ENCODE measurements around the gene GPHN. TPM values are rescaled to one million over a fixed set of nuclear protein-coding genes. Genes with fewer than 3 reads are reported as not detected.

Gene GPHN
- total RNA-seq, 1 experiment from 2014 or later, result 18.1 TPM

DNA sequence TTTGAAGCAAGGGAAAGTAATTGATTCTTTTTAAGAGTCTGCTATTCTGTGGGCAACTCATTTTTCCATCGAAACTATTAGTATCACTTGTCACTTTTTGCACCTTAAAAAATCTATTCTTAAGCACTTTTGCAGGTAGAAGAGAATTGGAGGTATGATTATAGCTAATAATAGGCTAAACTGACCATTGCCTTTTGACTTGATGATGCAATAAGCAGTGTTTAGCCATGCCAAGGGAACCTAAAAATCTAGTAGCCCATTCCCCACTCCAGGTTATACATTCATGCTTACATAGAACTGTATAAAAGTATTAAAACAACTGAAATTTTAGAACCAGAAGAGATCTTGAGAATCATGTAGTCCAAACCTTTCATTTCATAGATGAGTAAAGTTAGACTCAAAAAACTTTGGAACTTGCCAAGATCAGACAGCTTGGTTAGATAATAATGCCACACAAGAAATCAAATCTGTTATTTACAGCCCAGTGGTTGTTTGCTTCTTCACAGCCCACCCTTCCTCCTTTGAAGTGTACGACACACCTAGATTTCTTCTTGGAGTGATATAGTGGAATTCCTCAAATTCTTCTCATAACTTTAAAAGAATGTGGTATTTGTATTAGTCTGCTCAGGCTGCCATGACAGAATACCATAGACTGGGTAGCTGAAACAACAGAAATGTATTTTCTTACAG, 659.6 kb downstream of the GPHN start:
- Mint-ChIP-seq H3K27ac (no peak overlapping the region), H3K4me3 (no peak overlapping the region), H3K9me3 (no peaks in the 10 kb centered on the region), H3K4me1 (0 out of 2 replicates have a peak, but pooled peaks cover 7% of the 10 kb centered on the region), H3K27me3 (ENCODE audit: low read depth) (no peaks in the 10 kb centered on the region), H3K36me3 (no peaks in the 10 kb centered on the region)
- DNase-seq (ENCODE audit: low spot score) (no peak), ATAC-seq (peak; percentile 57)
- TF ChIP-seq KAT7 (CRISPR knock-in tag; IDR thresholded peaks at IDR 0.05; ENCODE audit: borderline replicate concordance) (no peak), PRDM15 (CRISPR knock-in tag; IDR thresholded peaks at IDR 0.05) (no peak), ZNF281 (CRISPR knock-in tag; IDR thresholded peaks at IDR 0.05) (no peak), NFE2L1 (CRISPR knock-in tag; IDR thresholded peaks at IDR 0.05) (no peak), SMAD3 (CRISPR knock-in tag; IDR thresholded peaks at IDR 0.05; ENCODE audit: borderline replicate concordance) (no peak), CBFB (CRISPR knock-in tag; IDR thresholded peaks at IDR 0.05; ENCODE audit: low read depth) (no peak), JUN (CRISPR knock-in tag; IDR thresholded peaks at IDR 0.05) (no peak), MYBL2 (CRISPR knock-in tag; IDR thresholded peaks at IDR 0.05) (no peak), ETV6 (CRISPR knock-in tag; IDR thresholded peaks at IDR 0.05) (no peak), ZNF121 (CRISPR knock-in tag; IDR thresholded peaks at IDR 0.05) (no peak), GABPB1 (CRISPR knock-in tag; IDR thresholded peaks at IDR 0.05) (no peak), RELA (CRISPR knock-in tag; IDR thresholded peaks at IDR 0.05; ENCODE audit: borderline replicate concordance) (no peak), SMAD4 (CRISPR knock-in tag; IDR thresholded peaks at IDR 0.05) (no peak), IRF2 (CRISPR knock-in tag; IDR thresholded peaks at IDR 0.05; ENCODE audit: borderline replicate concordance, low read depth) (no peak), EMX1 (CRISPR knock-in tag; IDR thresholded peaks at IDR 0.05) (no peak), RORB (CRISPR knock-in tag; IDR thresholded peaks at IDR 0.05) (no peak), CDX4 (CRISPR knock-in tag; IDR thresholded peaks at IDR 0.05; ENCODE audit: borderline replicate concordance) (no peak), GRHL2 (CRISPR knock-in tag; IDR thresholded peaks at IDR 0.05; ENCODE audit: insufficient replicate concordance, severe bottlenecking) (no peak)
- TF ChIP-seq, protein P1, sequence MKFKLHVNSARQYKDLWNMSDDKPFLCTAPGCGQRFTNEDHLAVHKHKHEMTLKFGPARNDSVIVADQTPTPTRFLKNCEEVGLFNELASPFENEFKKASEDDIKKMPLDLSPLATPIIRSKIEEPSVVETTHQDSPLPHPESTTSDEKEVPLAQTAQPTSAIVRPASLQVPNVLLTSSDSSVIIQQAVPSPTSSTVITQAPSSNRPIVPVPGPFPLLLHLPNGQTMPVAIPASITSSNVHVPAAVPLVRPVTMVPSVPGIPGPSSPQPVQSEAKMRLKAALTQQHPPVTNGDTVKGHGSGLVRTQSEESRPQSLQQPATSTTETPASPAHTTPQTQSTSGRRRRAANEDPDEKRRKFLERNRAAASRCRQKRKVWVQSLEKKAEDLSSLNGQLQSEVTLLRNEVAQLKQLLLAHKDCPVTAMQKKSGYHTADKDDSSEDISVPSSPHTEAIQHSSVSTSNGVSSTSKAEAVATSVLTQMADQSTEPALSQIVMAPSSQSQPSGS (CRISPR knock-in tag; IDR thresholded peaks at IDR 0.05; ENCODE audit: borderline replicate concordance, low read depth), result no peak
- POLR2A ChIA-PET, result no interaction called here
- CTCF ChIA-PET, result interaction anchor here (1.8 to 4.4 kb wide), 3 partner anchors 118 to 192 kb away, joined by 6 to 59 read pairs (median 15); partner anchors contain the start of genes ATP6V1D and EIF2S1
